GM18520 (cell line): ENCODE data around the gene RC3H1.
"Not testable (repeated sequence)": the region's sequence is repeated elsewhere in the genome, so short reads cannot be mapped to it uniquely, and the experiment has no call there.

Experiments
- ATAC-seq: cut with Tn5 transposase; IDR thresholded peaks from one replicate; pipeline ENCODE4 v1.9.1; 2021; ENCODE audit not compliant: unreplicated experiment

Gene RC3H1

GRCh38 chr1:174022976-174023277, 770 bp upstream of the RC3H1 start:
- ATAC-seq = no peak

GRCh38 chr1:174021591-174022079, 522 bp downstream of the RC3H1 start:
- peak; percentile 16 for ATAC-seq

- no peak for ATAC-seq
Measured at GRCh38 chr1:174018565-174018964, 3.6 kb downstream of the RC3H1 start.

GRCh38 chr1:174017231-174017970, 4.8 kb downstream of the RC3H1 start:
- ATAC-seq = no peak

- ATAC-seq = no peak
Measured at GRCh38 chr1:174013864-174014418, 8.2 kb downstream of the RC3H1 start.

- no peak for ATAC-seq
Measured at GRCh38 chr1:174008979-174009378, 13.2 kb downstream of the RC3H1 start.

- ATAC-seq = no peak
Measured at GRCh38 chr1:174008269-174008668, 13.9 kb downstream of the RC3H1 start.

GRCh38 chr1:174007851-174008250, 14.3 kb downstream of the RC3H1 start:
- no peak for ATAC-seq

GRCh38 chr1:174005032-174005431, 17.1 kb downstream of the RC3H1 start:
- ATAC-seq = peak; percentile 88

- no peak for ATAC-seq
Measured at GRCh38 chr1:174003867-174004266, 18.3 kb downstream of the RC3H1 start.

- ATAC-seq = no peak
Measured at GRCh38 chr1:174001573-174001972, 20.6 kb downstream of the RC3H1 start.

GRCh38 chr1:174000371-174000770, 21.8 kb downstream of the RC3H1 start:
- no peak for ATAC-seq

- no peak for ATAC-seq
Measured at GRCh38 chr1:173997791-173998190, 24.4 kb downstream of the RC3H1 start.

GRCh38 chr1:173996995-173997394, 25.2 kb downstream of the RC3H1 start:
- ATAC-seq = no peak

GRCh38 chr1:173995475-173995874, 26.7 kb downstream of the RC3H1 start:
- ATAC-seq = no peak

GRCh38 chr1:173993948-173994347, 28.2 kb downstream of the RC3H1 start:
- not testable (repeated sequence) for ATAC-seq

GRCh38 chr1:173988068-173988467, 34.1 kb downstream of the RC3H1 start:
- no peak for ATAC-seq

GRCh38 chr1:173986951-173987350, 35.2 kb downstream of the RC3H1 start:
- ATAC-seq = no peak

GRCh38 chr1:173970252-173970651, 51.9 kb downstream of the RC3H1 start:
- ATAC-seq = no peak

- ATAC-seq = not testable (repeated sequence)
Measured at GRCh38 chr1:173965896-173966295, 56.3 kb downstream of the RC3H1 start.

- ATAC-seq = no peak
Measured at GRCh38 chr1:173963477-173963876, 58.7 kb downstream of the RC3H1 start.

GRCh38 chr1:173960625-173961024, 61.5 kb downstream of the RC3H1 start:
- no peak for ATAC-seq

GRCh38 chr1:173954179-173954578, 68.0 kb downstream of the RC3H1 start:
- ATAC-seq = no peak
